ENCODE results near the gene MKI67. TPM values are rescaled to one million over a fixed set of nuclear protein-coding genes. Genes with fewer than 3 reads are reported as not detected.
A peak's percentile ranks its signal among the peaks of the same experiment; 100 is the strongest.

The MKI67 gene
- total RNA-seq, 4 donors from 2014 or later: 14.3 to 50.8 (median 26.1) TPM

GRCh38 chr10:128059982-128060293 is 66.3 kb downstream of the MKI67 start:
- Histone ChIP-seq H3K27ac (peak overlapping the region in 1 of 4 donors; percentile 7), H3K27me3 (no peaks in the 10 kb centered on the region), H3K4me3 (no peak overlapping the region), H3K4me1 (peaks cover 16 to 35% (median 24%) of the 10 kb centered on the region in 3 donors), H3K9me3 (no peaks in the 10 kb centered on the region), H3K36me3 (peaks cover 12 to 86% (median 13%) of the 10 kb centered on the region in 3 donors)
- DNase-seq: no peak
- intact Hi-C loops (cut with DNase I): no loop called here
- TF ChIP-seq POLR2A (IDR thresholded peaks at IDR 0.05) (no peak), CTCF (IDR thresholded peaks at IDR 0.05) (no peak)
- WGBS, 2 donors: 0 to 100% methylated on average over 1 of the region's 1 CpG

GRCh38 chr10:128059266-128059981 is 66.8 kb downstream of the MKI67 start:
- no peak for DNase-seq

GRCh38 chr10:128058750-128059134 is 67.5 kb downstream of the MKI67 start:
- DNase-seq: no peak
- H3K27ac ChIP-seq: no peak overlapping the region

More at GRCh38 chr10:128059266-128059981, 66.8 kb downstream of the MKI67 start:
- Histone ChIP-seq H3K4me1 (peaks cover 15 to 35% (median 19%) of the 10 kb centered on the region in 3 donors), H3K9me3 (no peaks in the 10 kb centered on the region), H3K4me3 (no peak overlapping the region), H3K27me3 (no peaks in the 10 kb centered on the region), H3K36me3 (peaks cover 12 to 86% (median 13%) of the 10 kb centered on the region in 3 donors), H3K27ac (no peak overlapping the region)
- 71 to 80% methylated on average over 8 to 10 of the region's 15 CpGs for WGBS, 2 donors
- no peak for TF ChIP-seq POLR2A (IDR thresholded peaks at IDR 0.05)
- no peak for TF ChIP-seq CTCF (IDR thresholded peaks at IDR 0.05)
- intact Hi-C loops (cut with DNase I): no loop called here

GRCh38 chr10:128058106-128058749 is 68.0 kb downstream of the MKI67 start:
- Histone ChIP-seq H3K27me3 (no peaks in the 10 kb centered on the region), H3K9me3 (no peaks in the 10 kb centered on the region), H3K4me3 (no peak overlapping the region), H3K4me1 (peaks cover 4 to 35% (median 7%) of the 10 kb centered on the region in 3 donors), H3K36me3 (peaks cover 12 to 89% (median 13%) of the 10 kb centered on the region in 3 donors), H3K27ac (no peak overlapping the region)
- no peak for DNase-seq
- 97 to 100% methylated on average over 4 to 5 of the region's 9 CpGs for WGBS, 2 donors
- intact Hi-C loops (cut with DNase I): no loop called here
- TF ChIP-seq CTCF (IDR thresholded peaks at IDR 0.05) (no peak), POLR2A (IDR thresholded peaks at IDR 0.05) (no peak)

More at GRCh38 chr10:128058750-128059134, 67.5 kb downstream of the MKI67 start:
- H3K9me3 ChIP-seq: no peaks in the 10 kb centered on the region
- H3K36me3 ChIP-seq: peaks cover 12 to 86% (median 13%) of the 10 kb centered on the region in 3 donors
- TF ChIP-seq CTCF (IDR thresholded peaks at IDR 0.05) (no peak), POLR2A (IDR thresholded peaks at IDR 0.05) (no peak)
- peaks cover 9 to 35% (median 12%) of the 10 kb centered on the region in 3 donors for H3K4me1 ChIP-seq
- intact Hi-C loops (cut with DNase I): no loop called here
- no peak overlapping the region for H3K4me3 ChIP-seq
- no peaks in the 10 kb centered on the region for H3K27me3 ChIP-seq

GRCh38 chr10:128056303-128057050 is 69.7 kb downstream of the MKI67 start:
- 67 to 80% methylated on average over 2 to 10 of the region's 17 CpGs for WGBS, 2 donors
- H3K4me3 ChIP-seq: no peak overlapping the region
- H3K4me1 ChIP-seq: peaks cover 0 to 39% (median 5%) of the 10 kb centered on the region in 3 donors
- H3K27me3 ChIP-seq: no peaks in the 10 kb centered on the region
- TF ChIP-seq CTCF (IDR thresholded peaks at IDR 0.05) (no peak), POLR2A (IDR thresholded peaks at IDR 0.05) (no peak)
- H3K36me3 ChIP-seq: peaks cover 12 to 89% (median 13%) of the 10 kb centered on the region in 3 donors
- H3K9me3 ChIP-seq: no peaks in the 10 kb centered on the region
- intact Hi-C loops (cut with DNase I): no loop called here
- DNase-seq: no peak
- no peak overlapping the region for H3K27ac ChIP-seq
